ENCODE data around the gene CDC40.
"Not testable (repeated sequence)": the region's sequence is repeated elsewhere in the genome, so short reads cannot be mapped to it uniquely, and the experiment has no call there.

CDC40 gene

GRCh38 chr6:110271732-110272022 lies 91.5 kb downstream of the CDC40 start:
- DNase-seq, result no peak

- DNase-seq, result not testable (repeated sequence)
Observed at GRCh38 chr6:110272781-110273180, 92.6 kb downstream of the CDC40 start.

GRCh38 chr6:110277100-110277665 lies 97.0 kb downstream of the CDC40 start:
- no peak for DNase-seq

Data from CD4-positive, alpha-beta T cell treated with Interleukin-1 beta for 1 hour (primary cell).